HS-5 (cell line): ENCODE data around the gene HBEGF.
A peak's percentile ranks its signal among the peaks of the same experiment; 100 is the strongest.
"Not testable (repeated sequence)": the region's sequence is repeated elsewhere in the genome, so short reads cannot be mapped to it uniquely, and the experiment has no call there.

Experiments used
- DNase-seq: peaks from one replicate; pipeline ENCODE4 v3.0.0-alpha.2; 2012; ENCODE audit warnings: low read depth

Gene HBEGF

GRCh38 chr5:140360681-140361479 is 14.5 kb upstream of the HBEGF start:
- DNase-seq = no peak

GRCh38 chr5:140360101-140360500 is 13.7 kb upstream of the HBEGF start, which contains the start of gene SLC4A9:
TSS of gene SLC4A9 (plus strand) at chr5:140360194. CDS start at chr5:140360237, 43 bp downstream.
- DNase-seq = no peak

GRCh38 chr5:140358738-140359310 is 12.4 kb upstream of the HBEGF start:
- no peak for DNase-seq

- peak; percentile 65 for DNase-seq
Observed at GRCh38 chr5:140357726-140358093, 11.3 kb upstream of the HBEGF start.

- no peak for DNase-seq
Observed at GRCh38 chr5:140356853-140357725, 10.7 kb upstream of the HBEGF start.

GRCh38 chr5:140355546-140355945 is 9.1 kb upstream of the HBEGF start:
- DNase-seq = no peak

DNA sequence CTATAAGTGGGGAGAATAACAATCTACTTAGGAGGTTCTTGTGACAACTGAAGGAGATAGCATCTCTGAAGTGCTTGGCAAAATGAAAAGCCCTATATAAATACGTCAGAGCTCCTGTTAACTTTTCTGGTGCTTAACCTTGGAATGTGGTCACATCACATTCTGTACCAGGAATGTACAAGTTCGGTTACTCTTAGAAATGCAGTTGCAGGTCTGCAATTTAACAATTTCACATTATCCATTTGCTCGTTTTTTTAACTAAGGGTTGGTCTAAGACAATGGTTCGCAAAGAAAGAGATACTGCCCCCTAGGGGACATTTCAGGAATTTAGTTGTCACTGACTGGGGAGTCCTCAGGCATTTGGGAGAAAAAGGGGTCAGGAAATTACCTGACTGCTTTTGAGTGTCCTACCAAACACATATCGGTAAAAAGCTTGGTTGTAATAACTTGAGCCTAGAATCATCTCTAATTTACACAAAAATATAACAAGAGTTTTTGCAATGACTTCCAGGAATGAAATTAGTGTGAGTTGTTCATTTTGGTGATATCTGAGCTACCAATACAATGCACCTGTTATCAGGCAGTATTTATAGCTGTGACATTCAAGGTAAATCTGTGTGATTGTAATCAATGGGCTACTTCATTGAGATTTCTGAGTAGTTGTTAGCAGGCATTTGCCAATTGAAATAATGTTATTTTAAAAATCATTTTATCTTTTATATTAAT is 5.4 kb upstream of the HBEGF start:
- no peak for DNase-seq

DNA sequence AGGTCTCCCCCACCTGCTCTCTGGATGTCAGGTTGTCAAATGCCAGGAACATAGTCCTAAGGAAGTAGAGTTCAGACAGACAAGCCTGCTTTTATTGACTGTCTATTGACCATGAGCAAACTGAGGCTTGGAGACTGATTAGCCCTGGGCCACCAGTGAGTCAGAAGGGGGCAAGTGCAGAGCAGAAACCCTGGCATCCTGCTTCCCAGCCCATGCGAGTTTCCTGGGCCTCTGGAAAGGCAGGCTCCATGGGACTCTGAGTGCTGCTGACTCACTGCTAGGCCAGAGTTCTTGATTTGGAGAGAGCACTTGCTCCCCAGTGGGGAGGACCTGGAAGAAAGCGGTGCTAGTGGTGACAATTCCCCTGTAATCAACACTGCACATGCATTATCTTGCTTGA is 2.8 kb upstream of the HBEGF start:
- DNase-seq = no peak

GRCh38 chr5:140348104-140348503 is 1.7 kb upstream of the HBEGF start:
- DNase-seq = no peak

DNA sequence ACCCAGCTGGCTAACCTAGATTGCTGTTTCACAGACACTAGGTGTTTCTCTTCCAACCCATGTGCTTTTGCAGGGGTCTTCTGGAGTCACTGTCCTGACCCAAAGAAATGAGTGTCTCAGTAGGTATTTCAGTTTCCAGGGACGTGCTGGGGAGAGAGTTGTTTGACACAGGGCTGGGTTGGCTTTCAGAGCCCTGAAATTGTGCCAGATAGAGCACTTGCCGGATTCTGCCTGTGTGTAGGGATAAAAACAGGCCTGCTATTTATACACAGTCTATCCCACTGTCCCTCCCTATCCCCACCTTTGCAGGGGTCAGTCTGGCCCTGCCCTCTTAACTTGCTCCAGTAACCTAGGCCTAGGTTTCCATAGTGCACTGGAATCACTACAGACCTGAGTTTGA is 957 bp upstream of the HBEGF start:
- no peak for DNase-seq

DNA sequence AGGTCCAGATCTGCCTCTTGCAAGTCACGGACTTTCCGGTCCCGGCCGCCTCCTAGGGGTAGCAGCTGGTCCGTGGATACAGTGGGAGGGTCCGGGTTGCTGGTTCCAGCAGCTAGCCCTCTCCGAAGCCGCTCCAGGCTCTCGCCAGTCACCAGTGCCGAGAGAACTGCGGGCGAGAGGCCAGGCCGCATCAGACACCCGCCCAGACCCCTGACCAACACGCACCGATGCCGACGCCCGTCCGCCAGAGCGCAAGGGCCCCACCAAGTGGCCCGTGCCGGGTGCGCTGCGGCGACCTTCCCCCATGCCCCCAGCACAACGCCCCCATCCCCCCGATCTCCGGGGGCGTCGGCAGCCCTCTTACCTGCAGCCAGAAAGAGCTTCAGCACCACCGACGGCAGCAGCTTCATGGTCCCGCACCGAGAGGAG is 470 bp downstream of the HBEGF start:
- no peak for DNase-seq

DNA sequence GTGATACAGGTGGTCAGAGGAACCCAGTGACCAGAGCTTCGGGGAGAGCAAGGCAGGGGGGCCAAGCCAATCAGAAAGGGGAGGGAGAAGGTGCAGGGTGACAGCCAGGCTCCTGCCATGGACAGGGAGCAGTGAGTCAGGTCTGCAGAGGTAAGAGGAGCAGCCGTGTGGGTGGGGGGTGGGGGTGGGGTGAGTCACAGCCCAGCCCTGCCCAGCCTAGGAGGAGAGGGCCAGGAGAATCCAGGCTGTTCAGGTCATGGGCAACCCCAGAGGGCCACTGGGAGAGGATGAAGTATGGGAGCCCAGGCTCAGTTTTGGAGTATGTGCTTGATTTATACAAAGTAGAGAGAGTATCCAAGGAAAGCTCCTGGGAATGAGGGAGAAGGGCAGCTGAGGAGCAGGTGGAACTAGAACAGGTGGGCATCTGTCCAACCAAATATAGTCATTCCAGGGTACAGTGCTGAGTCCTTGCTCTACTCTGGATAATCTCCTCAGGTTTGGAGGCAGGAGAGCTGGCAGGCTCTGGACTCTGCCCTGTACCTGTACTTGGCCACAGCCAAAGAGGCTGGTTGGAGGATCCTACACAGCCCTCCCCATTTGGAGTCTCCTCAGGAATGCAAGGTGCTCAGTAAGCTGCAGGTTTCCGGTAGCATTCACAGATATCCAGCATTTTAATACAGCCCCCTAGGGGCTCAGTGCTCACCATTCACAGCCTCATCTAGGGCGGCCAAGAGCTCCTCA is 1.6 kb downstream of the HBEGF start:
- no peak for DNase-seq

- DNase-seq = not testable (repeated sequence)
Observed at GRCh38 chr5:140343849-140344248, 2.6 kb downstream of the HBEGF start.

DNA sequence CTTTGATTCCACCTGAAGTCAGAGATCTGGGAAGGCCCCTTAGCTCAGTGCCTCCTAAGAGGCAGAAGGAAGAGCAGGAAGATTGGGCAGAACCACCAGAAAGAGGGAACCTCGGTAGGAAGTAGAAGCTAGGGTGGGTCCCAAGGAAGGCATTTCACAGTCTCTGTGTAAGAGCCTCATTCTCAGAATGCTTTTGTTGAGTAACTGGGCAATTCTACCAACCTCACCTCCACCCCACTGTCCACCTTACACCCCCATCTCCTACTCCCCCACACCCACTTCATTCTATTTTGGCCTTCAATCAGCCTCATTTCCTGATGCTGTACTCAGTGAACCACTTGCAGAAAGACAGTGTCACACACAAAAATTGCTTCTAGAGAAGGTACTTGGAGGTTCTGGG is 3.5 kb downstream of the HBEGF start:
- no peak for DNase-seq

GRCh38 chr5:140342287-140342686 is 4.1 kb downstream of the HBEGF start:
- no peak for DNase-seq

GRCh38 chr5:140341591-140341990 is 4.8 kb downstream of the HBEGF start:
- no peak for DNase-seq

DNA sequence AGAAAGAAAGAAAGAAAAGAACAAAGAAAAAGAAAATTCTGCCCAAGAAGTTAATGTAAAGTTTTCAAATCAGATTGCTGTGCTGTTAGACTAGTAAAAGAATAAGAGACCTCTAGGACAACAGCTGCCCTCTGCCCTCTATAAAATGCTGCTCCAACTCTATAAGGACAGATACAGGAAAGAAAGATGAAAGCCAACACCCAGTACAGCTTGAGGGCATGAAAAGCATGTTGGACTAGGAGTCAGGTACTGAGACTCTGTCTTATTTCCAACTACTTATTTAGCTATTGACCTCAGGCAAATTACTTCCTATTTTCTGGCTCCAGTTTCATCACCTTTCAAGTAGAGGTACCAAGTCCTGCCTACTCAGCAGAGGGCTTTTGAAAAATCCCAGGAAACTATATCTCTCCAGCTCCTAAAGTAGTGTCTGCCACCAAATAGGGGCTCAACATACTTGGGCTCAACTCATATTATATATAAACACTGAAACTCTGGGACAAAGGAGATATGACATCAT is 5.7 kb downstream of the HBEGF start:
- no peak for DNase-seq

- no peak for DNase-seq
Observed at GRCh38 chr5:140339636-140340035, 6.8 kb downstream of the HBEGF start.

GRCh38 chr5:140338908-140339307 is 7.5 kb downstream of the HBEGF start:
- no peak for DNase-seq

- DNase-seq = no peak
Observed at GRCh38 chr5:140338336-140338735, 8.1 kb downstream of the HBEGF start.

DNA sequence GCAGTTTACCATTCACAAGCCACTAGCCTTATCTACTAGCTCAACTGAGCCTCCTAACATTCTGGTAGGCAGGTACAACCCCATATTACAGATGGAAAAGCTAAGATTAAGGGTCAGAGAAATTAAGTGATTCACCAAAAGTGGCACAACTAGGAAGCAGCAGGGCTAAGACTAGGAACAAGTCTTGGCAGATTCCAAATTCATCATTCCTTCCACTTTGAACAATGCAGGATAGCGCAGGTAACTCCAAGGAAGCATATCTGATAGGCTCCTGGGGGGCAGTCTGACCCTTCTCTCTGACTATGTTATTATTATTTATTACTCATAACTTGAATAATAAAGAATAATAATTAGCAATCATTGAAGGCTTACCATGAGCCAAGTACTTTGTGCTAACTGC is 8.5 kb downstream of the HBEGF start:
- DNase-seq = no peak
